ENCODE measurements around the gene GPR42. TPM values are rescaled to one million over a fixed set of nuclear protein-coding genes. Genes with fewer than 3 reads are reported as not detected.

GPR42 gene
- total and polyA plus RNA-seq, 10 of the 15 experiments (the other 5 are each of a cell fraction or from before 2014, with no cell fraction given): 0.13 TPM; not detected in 9

GRCh38 chr19:35352448-35353304 is 18.2 kb upstream of the GPR42 start (continued):
- no peak for TF ChIP-seq SUPT20H (IDR thresholded peaks at IDR 0.05; ENCODE audit: borderline replicate concordance, control insufficient read depth, low read depth, low read length)
- no peak for TF ChIP-seq RBBP5 (conservative IDR thresholded peaks at IDR 0.05)
- no peak for TF ChIP-seq ZNF622 (IDR thresholded peaks at IDR 0.05)
- 0 out of 2 replicates have a peak, but pooled peaks have one; percentile 66 for TF ChIP-seq RCOR1 (conservative IDR thresholded peaks at IDR 0.05; ENCODE audit: low read depth, low read length)
- peak in 1 of 2 experiments; percentile 73; a peak in 2 of 4 replicates for TF ChIP-seq ETV6 (conservative IDR thresholded peaks at IDR 0.05 in 1 of 2, IDR thresholded peaks at IDR 0.05 in 1 of 2; ENCODE audit: borderline replicate concordance in 1 of 2, low read depth in 1 of 2)
- TF ChIP-seq HSF1 (IDR thresholded peaks at IDR 0.05; ENCODE audit: low read depth, low read length): 0 out of 2 replicates have a peak, but pooled peaks have one; percentile 33
- TF ChIP-seq JUND (IDR thresholded peaks at IDR 0.05; ENCODE audit: low read depth, low read length): no peak
- TF ChIP-seq SMAD5 (IDR thresholded peaks at IDR 0.05; ENCODE audit: low read depth): no peak
- no peak for TF ChIP-seq HDAC2 (IDR thresholded peaks at IDR 0.05)
- TF ChIP-seq MTA2 (IDR thresholded peaks at IDR 0.05; ENCODE audit: low read depth): peak; percentile 24; the same call in 1 of the 2 replicates
- peak; percentile 61; the same call in 1 of the 2 replicates for TF ChIP-seq IRF4 (IDR thresholded peaks at IDR 0.05; ENCODE audit: low read depth, low read length)
- TF ChIP-seq MYB (IDR thresholded peaks at IDR 0.05; ENCODE audit: borderline replicate concordance, low read depth, low read length): no peak
- TF ChIP-seq CBFB (IDR thresholded peaks at IDR 0.05; ENCODE audit: low read depth): no peak
- peak; percentile 58; the same call in 1 of the 2 replicates for TF ChIP-seq RELB (IDR thresholded peaks at IDR 0.05; ENCODE audit: low read depth)
- TF ChIP-seq MEF2A (IDR thresholded peaks at IDR 0.05; ENCODE audit: insufficient read depth, low read depth, low read length): peak; percentile 60; the same call in 1 of the 2 replicates
- no peak for TF ChIP-seq ZBTB4 (CRISPR knock-in tag; IDR thresholded peaks at IDR 0.05)
- no peak for TF ChIP-seq NFXL1 (IDR thresholded peaks at IDR 0.05; ENCODE audit: borderline replicate concordance)

Data from GM12878 (cell line).